K562 (cell line): Measurements from ENCODE around the gene NAPA. TPM values are rescaled to one million over a fixed set of nuclear protein-coding genes. Genes with fewer than 3 reads are reported as not detected.

Experiments used
- DACH1 ChIP-seq: fragments of 450-650 bp; IDR thresholded peaks from 2 replicates; pipeline ENCODE4 v1.6.1; 2018; ENCODE audit not compliant: partially characterized antibody
- ELF1 ChIP-seq: fragments of 200-800 bp; sonication (Bioruptor generic); IDR thresholded peaks from 2 replicates; pipeline ENCODE4 v1.6.1; 2016; ENCODE audit warnings: missing genetic modification characterization, missing compliant biosample characterization
- FOXP1 ChIP-seq: sonication (generic); formaldehyde crosslinking; IDR thresholded peaks from 2 replicates; pipeline ENCODE4 v1.8.0; 2022; ENCODE audit warnings: mild to moderate bottlenecking, missing genetic modification reagents
- MED1 ChIP-seq: sonication (generic); formaldehyde crosslinking; IDR thresholded peaks from 2 replicates; pipeline ENCODE4 v1.8.1; 2023; ENCODE audit warnings: missing genetic modification reagents, borderline replicate concordance
- MEIS2 ChIP-seq: fragments of 450-650 bp; IDR thresholded peaks from 2 replicates; pipeline ENCODE4 v1.6.1; 2014; ENCODE audit warnings: mild to moderate bottlenecking; ENCODE audit not compliant: partially characterized antibody
- PHF20 ChIP-seq: fragments of 450-650 bp; IDR thresholded peaks from 2 replicates; pipeline ENCODE4 v1.6.1; 2018; ENCODE audit not compliant: partially characterized antibody
- SMARCC2 ChIP-seq: fragments of 450-650 bp; IDR thresholded peaks from 2 replicates; pipeline ENCODE4 v1.6.1; 2017; ENCODE audit warnings: antibody characterized with exemption, moderate library complexity, mild to moderate bottlenecking, low read depth
- TCF7 ChIP-seq: sonication (generic); IDR thresholded peaks from 2 replicates; pipeline ENCODE4 v1.6.1; 2016; ENCODE audit warnings: antibody characterized with exemption, borderline replicate concordance
- TCF7L2 ChIP-seq: fragments of 150-350 bp; IDR thresholded peaks from 2 replicates; pipeline ENCODE4 v1.6.1; 2016; ENCODE audit warnings: low read depth, mild to moderate bottlenecking, low read length, moderate library complexity
- ZC3H4 ChIP-seq: sonication (generic); formaldehyde crosslinking; IDR thresholded peaks from 2 replicates; pipeline ENCODE4 v1.9.0; 2021; ENCODE audit warnings: missing genetic modification reagents, borderline replicate concordance
- ZFP1 ChIP-seq: fragments of 450-650 bp; formaldehyde crosslinking; IDR thresholded peaks from 2 replicates; pipeline ENCODE4 v1.4.0; 2020; ENCODE audit warnings: mild to moderate bottlenecking, mixed read lengths
- polyA plus RNA-seq, 8 experiments: library from polyadenylated mRNA; depleted of rRNA in 4 of 8; stranded (reverse) in 5 of 8; unstranded in 3 of 8; fragments of >200 nt; fragmentation: Nextera tagmentation in 2 of 8; fragmentation: Illumina TruSeq in 1 of 8; extraction: Ambion mirVana in 2 of 8; extraction: Trizol in 1 of 8; gene quantifications; 2 replicates each; pipeline versions ENCODE4 v1.2.1 to v1.2.3, GENCODE V29; 2011 to 2014; ENCODE audit warnings: inconsistent platforms in 1 of 8, missing spikeins in 1 of 8
- total RNA-seq, 7 experiments: library from RNA; depleted of rRNA in 6 of 7; stranded (reverse); fragments of >200 nt in 6 of 7; fragmentation: Illumina TruSeq in 2 of 7; extraction: Trizol in 2 of 7; gene quantifications; 2 replicates each; pipeline versions ENCODE4 v1.2.1 to v1.2.3, GENCODE V29; 2011 to 2021; ENCODE audit warnings: low replicate concordance in 1 of 7
- TF ChIP-seq, protein P1 (sequence below): fragments of 250-450 bp; sonication (Bioruptor Pico); IDR thresholded peaks from 2 replicates; pipeline ENCODE4 v1.5.0; 2021; ENCODE audit warnings: mild to moderate bottlenecking, moderate library complexity
- TF ChIP-seq, protein P2 (sequence below): fragments of 250-450 bp; sonication (Bioruptor Pico); IDR thresholded peaks from 2 replicates; pipeline ENCODE4 v1.4.0; 2020
- TF ChIP-seq, protein P3 (sequence below): fragments of 250-450 bp; sonication (Bioruptor Pico); IDR thresholded peaks from 2 replicates; pipeline ENCODE4 v1.4.0; 2020; ENCODE audit warnings: mild to moderate bottlenecking, moderate library complexity

Gene NAPA
- total and polyA plus RNA-seq, 9 of the 15 experiments (the other 6 are each of a cell fraction or from before 2014, with no cell fraction given), result 5.4 to 98.6 (median 77.5) TPM

DNA sequence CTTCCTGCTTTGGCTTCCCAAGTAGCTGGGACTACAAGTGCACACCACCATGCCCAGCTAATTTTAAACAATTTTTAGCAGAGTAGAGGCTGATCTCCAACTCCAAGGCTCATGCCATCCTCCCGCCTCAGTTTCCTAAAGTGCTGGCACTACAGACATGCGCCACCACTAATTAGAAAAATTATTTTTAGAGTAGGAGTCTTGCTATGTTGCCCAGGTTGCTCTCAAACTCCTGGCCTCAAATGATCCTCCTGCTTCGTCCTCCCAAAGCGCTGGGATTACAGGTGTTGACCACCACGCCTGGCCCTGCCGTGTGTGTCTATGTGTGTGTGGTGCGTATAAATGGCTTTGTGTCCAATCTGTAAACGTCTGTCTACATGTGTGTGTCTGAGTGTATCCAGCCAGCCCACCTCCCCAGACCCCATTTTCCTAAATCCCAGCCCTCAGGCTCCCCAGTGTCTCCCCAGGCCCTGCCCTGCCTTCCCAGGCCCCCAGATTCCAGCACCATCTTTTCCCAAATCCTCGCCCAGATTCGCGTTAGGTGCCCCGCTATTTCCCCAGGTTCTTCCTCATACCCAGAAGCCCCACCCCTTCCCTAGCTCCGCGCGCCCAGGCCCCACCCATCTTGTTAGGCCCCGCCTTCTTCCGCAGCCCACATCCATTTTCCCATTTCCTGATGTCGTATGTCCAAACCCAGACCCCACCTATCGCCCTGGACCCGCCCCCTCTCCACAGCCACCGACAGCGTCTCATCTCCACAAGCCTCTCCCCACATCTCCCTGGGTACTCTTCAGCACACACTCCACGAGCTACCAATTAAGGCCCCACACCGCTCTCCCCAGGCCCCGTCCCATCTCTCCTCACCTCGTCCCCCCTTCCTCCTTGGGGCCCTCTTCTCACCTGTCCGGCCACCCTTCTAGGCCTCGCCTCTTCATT, 68.1 kb downstream of the NAPA start (continued):
- TF ChIP-seq, protein P1, sequence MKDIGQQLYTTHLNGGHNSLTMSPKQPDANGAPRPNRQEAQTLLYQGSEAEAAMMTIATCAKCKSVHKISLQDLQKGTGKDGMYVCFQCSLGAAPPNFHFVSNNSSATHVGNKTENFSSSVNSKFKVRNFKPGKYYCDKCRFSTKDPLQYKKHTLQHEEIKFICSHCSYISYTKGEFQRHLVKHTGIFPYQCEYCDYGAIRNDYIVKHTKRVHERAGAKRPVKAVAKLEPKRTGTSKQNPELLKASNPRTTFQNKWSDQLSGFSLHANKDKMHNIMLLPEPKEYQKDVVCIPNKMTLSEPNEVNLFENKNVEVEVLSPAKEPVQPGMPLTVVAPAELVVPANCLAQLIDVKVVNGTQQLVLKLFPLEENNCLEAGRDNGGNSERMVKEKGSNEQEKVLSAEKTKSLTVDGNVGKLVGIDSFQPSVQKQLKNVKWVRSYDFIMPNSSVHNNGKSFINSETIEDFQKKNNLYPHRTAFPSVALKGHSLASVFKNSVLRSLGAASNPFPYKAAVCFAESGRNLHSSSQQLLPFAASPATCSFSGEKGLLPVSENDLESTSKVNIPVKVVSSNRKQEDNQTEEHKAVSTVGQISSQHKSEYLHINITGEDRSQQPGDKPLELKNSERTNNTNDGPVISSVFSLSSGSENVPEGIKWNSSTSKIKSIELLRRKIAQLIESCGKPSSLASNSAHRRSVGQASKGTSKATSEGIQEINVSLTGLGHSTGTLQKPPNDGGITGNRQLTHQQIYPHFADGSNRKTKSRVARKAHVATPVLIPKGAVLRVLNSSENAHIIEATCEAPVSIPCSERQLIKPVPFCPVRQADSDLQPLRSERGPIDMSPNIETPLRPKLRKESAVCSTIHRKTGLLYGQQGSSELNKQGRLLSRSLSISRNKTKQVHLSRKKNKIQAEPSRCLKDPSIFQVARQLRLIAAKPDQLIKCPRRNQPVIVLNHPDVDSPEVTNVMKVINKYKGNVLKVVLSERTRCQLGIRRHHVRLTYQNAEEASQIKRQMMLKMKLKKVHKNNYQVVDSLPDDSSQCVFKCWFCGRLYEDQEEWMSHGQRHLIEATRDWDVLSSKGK, result no peak
- no peak for TF ChIP-seq DACH1
- TF ChIP-seq, protein P2, sequence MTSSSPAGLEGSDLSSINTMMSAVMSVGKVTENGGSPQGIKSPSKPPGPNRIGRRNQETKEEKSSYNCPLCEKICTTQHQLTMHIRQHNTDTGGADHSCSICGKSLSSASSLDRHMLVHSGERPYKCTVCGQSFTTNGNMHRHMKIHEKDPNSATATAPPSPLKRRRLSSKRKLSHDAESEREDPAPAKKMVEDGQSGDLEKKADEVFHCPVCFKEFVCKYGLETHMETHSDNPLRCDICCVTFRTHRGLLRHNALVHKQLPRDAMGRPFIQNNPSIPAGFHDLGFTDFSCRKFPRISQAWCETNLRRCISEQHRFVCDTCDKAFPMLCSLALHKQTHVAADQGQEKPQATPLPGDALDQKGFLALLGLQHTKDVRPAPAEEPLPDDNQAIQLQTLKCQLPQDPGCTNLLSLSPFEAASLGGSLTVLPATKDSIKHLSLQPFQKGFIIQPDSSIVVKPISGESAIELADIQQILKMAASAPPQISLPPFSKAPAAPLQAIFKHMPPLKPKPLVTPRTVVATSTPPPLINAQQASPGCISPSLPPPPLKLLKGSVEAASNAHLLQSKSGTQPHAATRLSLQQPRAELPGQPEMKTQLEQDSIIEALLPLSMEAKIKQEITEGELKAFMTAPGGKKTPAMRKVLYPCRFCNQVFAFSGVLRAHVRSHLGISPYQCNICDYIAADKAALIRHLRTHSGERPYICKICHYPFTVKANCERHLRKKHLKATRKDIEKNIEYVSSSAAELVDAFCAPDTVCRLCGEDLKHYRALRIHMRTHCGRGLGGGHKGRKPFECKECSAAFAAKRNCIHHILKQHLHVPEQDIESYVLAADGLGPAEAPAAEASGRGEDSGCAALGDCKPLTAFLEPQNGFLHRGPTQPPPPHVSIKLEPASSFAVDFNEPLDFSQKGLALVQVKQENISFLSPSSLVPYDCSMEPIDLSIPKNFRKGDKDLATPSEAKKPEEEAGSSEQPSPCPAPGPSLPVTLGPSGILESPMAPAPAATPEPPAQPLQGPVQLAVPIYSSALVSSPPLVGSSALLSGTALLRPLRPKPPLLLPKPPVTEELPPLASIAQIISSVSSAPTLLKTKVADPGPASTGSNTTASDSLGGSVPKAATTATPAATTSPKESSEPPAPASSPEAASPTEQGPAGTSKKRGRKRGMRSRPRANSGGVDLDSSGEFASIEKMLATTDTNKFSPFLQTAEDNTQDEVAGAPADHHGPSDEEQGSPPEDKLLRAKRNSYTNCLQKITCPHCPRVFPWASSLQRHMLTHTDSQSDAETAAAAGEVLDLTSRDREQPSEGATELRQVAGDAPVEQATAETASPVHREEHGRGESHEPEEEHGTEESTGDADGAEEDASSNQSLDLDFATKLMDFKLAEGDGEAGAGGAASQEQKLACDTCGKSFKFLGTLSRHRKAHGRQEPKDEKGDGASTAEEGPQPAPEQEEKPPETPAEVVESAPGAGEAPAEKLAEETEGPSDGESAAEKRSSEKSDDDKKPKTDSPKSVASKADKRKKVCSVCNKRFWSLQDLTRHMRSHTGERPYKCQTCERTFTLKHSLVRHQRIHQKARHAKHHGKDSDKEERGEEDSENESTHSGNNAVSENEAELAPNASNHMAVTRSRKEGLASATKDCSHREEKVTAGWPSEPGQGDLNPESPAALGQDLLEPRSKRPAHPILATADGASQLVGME (CRISPR knock-in tag), result no peak
- no peak for TF ChIP-seq PHF20
- no peak for TF ChIP-seq ZC3H4
- peak; percentile 28 for TF ChIP-seq MEIS2
- TF ChIP-seq TCF7, result no peak
- no peak for TF ChIP-seq TCF7L2
- TF ChIP-seq ELF1 (tag), result no peak; the same call in 1 of the 2 replicates
- TF ChIP-seq MED1 (CRISPR knock-in tag), result no peak
- no peak for TF ChIP-seq ZFP1
- TF ChIP-seq SMARCC2, result no peak
- no peak for TF ChIP-seq FOXP1 (CRISPR knock-in tag)
- TF ChIP-seq, protein P3, sequence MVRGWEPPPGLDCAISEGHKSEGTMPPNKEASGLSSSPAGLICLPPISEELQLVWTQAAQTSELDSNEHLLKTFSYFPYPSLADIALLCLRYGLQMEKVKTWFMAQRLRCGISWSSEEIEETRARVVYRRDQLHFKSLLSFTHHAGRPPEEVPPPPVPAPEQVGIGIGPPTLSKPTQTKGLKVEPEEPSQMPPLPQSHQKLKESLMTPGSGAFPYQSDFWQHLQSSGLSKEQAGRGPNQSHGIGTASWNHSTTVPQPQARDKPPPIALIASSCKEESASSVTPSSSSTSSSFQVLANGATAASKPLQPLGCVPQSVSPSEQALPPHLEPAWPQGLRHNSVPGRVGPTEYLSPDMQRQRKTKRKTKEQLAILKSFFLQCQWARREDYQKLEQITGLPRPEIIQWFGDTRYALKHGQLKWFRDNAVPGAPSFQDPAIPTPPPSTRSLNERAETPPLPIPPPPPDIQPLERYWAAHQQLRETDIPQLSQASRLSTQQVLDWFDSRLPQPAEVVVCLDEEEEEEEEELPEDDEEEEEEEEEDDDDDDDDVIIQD (CRISPR knock-in tag), result no peak
